PFSK-1 (cell line): ENCODE measurements around the gene ERI3.

Experiments
- POLR2AphosphoS5 ChIP-seq: IDR thresholded peaks from 2 replicates; pipeline ENCODE4 v1.6.1; 2012; ENCODE audit warnings: low read depth, mild to moderate bottlenecking, control low read depth, low read length, moderate library complexity
- REST ChIP-seq, 2 experiments: IDR thresholded peaks; 2 replicates each; pipeline versions ENCODE4 v1.6.1 to v1.8.0; 2011 to 2012; ENCODE audit warnings: low read depth in 2 of 2, low read length in 2 of 2, control low read depth in 1 of 2, inconsistent platforms in 1 of 2, mild to moderate bottlenecking in 1 of 2, moderate library complexity in 1 of 2; ENCODE audit not compliant: insufficient read depth in 1 of 2
- SIN3A ChIP-seq: IDR thresholded peaks from 2 replicates; pipeline ENCODE4 v1.6.1; 2012; ENCODE audit warnings: mild to moderate bottlenecking, low read length, moderate library complexity, borderline replicate concordance; ENCODE audit not compliant: insufficient read depth
- TAF1 ChIP-seq: IDR thresholded peaks from 2 replicates; pipeline ENCODE4 v1.6.1; 2012; ENCODE audit warnings: low read length, control low read depth, borderline replicate concordance; ENCODE audit not compliant: insufficient read depth

DNA sequence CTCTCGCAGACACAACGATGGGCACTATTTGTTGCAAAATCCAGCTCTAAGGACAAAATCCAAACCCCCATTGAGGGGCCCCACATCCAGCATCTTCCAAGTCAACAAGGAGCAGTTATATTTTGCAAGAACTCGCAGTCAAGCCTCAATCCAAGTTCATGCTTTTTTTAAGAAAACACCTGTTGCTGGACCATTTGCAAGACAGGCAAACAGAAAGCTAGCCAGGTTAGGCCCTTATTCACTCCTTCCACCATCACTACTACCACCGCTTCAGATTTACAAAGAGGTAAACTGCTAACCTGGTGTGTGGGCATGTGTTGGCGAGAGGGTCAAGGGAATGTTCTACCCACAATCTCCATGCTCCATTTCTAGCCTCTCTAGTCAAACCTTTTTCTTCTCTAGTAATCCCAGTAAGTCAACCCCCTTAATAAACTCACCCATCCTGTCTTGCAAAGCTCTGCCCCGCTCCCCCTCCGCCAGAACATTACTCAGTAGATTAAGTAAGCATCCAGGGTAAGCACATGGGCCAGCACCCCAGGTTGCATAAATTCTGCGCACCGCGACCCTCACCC lies 703 bp downstream of the ERI3 start:
- TF ChIP-seq REST (IDR thresholded peaks at IDR 0.05; ENCODE audit: insufficient read depth in 1 of 2, low read depth in 2 of 2, low read length in 2 of 2) = no peak
- TF ChIP-seq SIN3A = no peak
- TF ChIP-seq POLR2AphosphoS5 = no peak
- TF ChIP-seq TAF1 = no peak
